Left kidney (tissue), 8 donors: ENCODE measurements around the gene MUTYH. TPM values are rescaled to one million over a fixed set of nuclear protein-coding genes. Genes with fewer than 3 reads are reported as not detected.
"Not testable (repeated sequence)": the region's sequence is repeated elsewhere in the genome, so short reads cannot be mapped to it uniquely, and the experiment has no call there.

Experiments
- DNase-seq: peaks from one replicate; pipeline ENCODE4 v3.0.0-alpha.2; 2013
- long read RNA-seq, 8 donors: transcript quantifications; one replicate each; lab custom pipeline, GENCODE V29; 2026
- polyA plus RNA-seq: library from polyadenylated mRNA; unstranded; fragments of 120-200 nt; gene quantifications from one replicate; pipeline ENCODE4 v1.2.1, GENCODE V29; 2013; ENCODE audit not compliant: insufficient read length

The MUTYH gene
- 34.1 TPM for polyA plus RNA-seq
- long read RNA-seq, donor 1, partial matches to known transcripts = 0 of 4 reads
- long read RNA-seq, donor 1, other reads (novel, unspliced or antisense) = 0 of 4 reads
- long read RNA-seq, donor 2, partial matches to known transcripts = 0 of 3 reads
- long read RNA-seq, donor 2, other reads (novel, unspliced or antisense) = 0 of 3 reads
- long read RNA-seq, donor 3, partial matches to known transcripts = 0 of 3 reads
- long read RNA-seq, donor 3, other reads (novel, unspliced or antisense) = 0 of 3 reads
- long read RNA-seq, donor 4 = 0 reads
- long read RNA-seq, donor 5, partial matches to known transcripts = 0 of 11 reads
- long read RNA-seq, donor 5, other reads (novel, unspliced or antisense) = 0 of 11 reads
- long read RNA-seq, donor 6, partial matches to known transcripts = 0 of 4 reads
- long read RNA-seq, donor 6, other reads (novel, unspliced or antisense) = 0 of 4 reads
- long read RNA-seq, donor 7, partial matches to known transcripts = 0 of 1 reads
- long read RNA-seq, donor 7, other reads (novel, unspliced or antisense) = 0 of 1 reads
- long read RNA-seq, donor 8 = 0 reads

- peak; percentile 87 for DNase-seq
Measured at GRCh38 chr1:45339789-45340558, at the start of gene MUTYH, which contains the start of gene TOE1. Gene MUTYH (minus strand): TSS chr1:45340440. CDS start chr1:45334505, 5,935 bp downstream. Gene TOE1 (plus strand): TSS chr1:45340170. CDS start chr1:45340253, 83 bp downstream.

- no peak for DNase-seq
Measured at GRCh38 chr1:45386219-45386618, 46.0 kb upstream of the MUTYH start.

DNA sequence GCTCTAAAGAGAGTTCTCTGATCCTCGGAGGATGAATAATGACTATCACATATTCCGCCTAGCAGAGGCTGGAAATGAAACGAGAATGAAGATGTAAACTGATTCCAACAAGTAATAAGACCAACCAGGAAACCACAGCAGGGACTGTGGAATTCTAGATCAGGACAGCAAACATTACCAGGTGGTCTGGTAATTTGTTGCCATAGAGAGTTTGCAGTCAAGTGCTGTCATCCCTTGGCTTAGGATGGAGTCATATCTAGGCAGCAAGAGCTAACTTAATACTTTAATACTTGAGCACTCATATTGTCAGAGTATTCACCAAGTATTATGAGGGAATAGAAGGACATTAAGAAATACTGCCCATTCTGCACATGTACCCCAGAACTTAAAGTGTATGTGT, 45.1 kb upstream of the MUTYH start:
- no peak for DNase-seq

GRCh38 chr1:45384213-45384612, 44.0 kb upstream of the MUTYH start:
- DNase-seq = not testable (repeated sequence)

- no peak for DNase-seq
Measured at GRCh38 chr1:45383191-45383590, 43.0 kb upstream of the MUTYH start.

DNA sequence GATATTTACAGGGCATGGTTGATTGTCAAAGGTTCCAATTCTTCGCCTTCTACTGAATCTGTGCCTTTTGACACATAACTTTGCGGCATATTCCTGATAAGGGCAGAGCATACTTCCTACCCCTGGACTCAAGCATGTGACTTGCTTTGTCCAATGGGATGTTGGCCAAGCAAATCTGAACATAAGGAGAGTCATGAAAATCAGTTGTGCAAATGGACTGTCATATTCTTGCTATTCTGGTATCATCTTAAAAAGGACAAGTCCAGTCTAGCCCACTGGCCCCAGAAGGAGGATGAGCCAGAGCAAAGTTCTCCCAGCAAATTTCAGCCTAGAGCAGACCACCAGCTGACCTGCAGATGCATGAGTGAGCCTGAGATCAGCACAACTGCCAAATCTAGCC, 41.0 kb upstream of the MUTYH start:
- DNase-seq = no peak

DNA sequence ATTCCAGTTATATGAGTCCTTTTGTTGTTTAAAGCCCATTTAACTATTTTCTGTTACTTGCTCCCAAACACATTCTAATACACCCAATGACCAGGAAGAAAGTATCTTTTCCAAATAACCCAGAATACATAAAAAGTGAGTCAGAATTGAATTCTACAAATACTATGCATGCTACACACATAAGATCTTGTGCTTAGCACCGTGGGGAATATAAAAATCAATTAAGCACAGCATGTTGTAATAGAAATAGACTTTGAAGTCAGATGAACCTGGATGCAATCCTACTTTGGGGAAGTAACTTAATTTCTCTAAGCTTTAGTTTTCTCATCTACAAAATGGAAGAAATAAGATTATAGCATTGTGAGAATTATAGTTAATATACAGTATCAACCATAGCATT, 40.5 kb upstream of the MUTYH start:
- no peak for DNase-seq

- DNase-seq = no peak
Measured at GRCh38 chr1:45380125-45380524, 39.9 kb upstream of the MUTYH start.

DNA sequence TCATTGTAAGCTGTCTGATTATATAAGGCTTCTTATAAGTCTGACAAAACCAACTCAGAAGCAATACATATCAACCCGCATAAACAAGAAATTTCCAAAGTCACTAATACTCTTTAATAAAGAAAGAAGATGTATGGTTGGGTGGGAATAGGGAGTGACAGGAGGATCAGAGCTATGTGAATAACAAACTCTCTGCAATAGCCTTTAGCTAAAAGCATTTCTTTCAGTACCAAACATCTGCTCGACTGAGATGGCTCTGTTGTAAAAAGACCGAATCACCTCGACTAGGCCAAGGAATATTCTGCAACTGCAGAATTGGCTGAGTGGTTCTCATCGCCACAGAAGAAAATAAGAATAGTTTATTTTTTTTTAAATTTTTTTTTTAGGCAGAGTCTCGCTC, 39.3 kb upstream of the MUTYH start:
- DNase-seq = no peak

- DNase-seq = no peak
Measured at GRCh38 chr1:45378184-45378583, 37.9 kb upstream of the MUTYH start.

- DNase-seq = no peak
Measured at GRCh38 chr1:45375104-45376090, 35.2 kb upstream of the MUTYH start.

- no peak for DNase-seq
Measured at GRCh38 chr1:45373573-45373972, 33.3 kb upstream of the MUTYH start.

- no peak for DNase-seq
Measured at GRCh38 chr1:45370575-45370974, 30.3 kb upstream of the MUTYH start.

DNA sequence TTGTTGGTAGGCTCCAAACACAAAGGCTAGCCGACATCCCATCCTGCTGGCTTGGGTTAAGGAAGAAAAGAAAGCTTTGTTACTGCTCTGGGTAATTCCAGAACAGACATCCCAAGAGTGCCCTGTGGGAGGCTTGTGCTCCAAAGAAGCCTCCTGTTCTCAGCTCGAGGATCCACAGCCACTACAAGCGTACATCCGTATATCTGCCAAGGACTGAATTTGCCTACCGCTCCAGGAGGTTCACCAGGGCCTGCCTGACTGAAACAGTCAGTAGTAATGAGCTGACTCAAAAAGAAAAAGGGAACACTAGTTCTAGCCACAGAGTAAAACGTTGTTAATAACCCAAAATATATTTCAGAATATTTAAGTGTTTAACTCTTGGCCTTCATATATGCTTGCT, 24.8 kb upstream of the MUTYH start:
- no peak for DNase-seq

DNA sequence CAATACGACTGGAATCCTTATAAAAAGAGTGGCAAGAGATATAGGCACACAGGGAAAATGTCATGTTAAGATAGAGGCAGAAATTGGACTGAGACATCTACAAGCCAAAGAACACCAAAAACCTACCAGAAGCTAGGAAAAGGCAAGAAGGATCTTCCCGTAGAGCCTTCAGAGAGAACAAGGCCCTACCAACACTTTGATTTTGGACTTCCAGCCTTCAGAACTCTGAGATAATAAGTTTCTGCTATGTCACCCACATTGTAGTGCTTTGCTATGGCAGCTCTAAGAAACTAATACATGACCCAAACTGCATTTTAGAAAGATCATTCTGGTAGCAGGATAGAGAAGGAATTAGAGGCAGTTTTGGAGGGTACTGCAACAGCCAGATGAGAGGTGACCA, 24.1 kb upstream of the MUTYH start:
- DNase-seq = no peak

DNA sequence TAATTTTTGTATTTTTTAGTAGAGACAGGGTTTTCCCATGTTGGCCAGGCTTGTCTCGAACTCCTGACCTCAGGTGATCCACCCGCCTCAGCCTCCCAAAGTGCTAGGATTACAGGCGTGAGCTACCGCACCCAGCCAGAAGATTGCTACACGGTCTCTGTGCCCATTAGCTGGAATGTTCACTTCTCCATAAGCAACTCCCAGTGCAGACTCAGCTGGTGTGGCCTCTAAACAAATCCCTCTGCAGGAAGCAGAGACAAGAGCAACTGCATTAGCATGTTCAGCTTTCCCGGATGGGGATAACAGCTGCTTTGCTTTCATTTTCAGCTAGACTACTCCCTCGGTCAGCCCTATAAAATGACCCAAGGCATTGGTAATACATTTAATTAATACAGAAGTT, 20.7 kb upstream of the MUTYH start:
- not testable (repeated sequence) for DNase-seq

DNA sequence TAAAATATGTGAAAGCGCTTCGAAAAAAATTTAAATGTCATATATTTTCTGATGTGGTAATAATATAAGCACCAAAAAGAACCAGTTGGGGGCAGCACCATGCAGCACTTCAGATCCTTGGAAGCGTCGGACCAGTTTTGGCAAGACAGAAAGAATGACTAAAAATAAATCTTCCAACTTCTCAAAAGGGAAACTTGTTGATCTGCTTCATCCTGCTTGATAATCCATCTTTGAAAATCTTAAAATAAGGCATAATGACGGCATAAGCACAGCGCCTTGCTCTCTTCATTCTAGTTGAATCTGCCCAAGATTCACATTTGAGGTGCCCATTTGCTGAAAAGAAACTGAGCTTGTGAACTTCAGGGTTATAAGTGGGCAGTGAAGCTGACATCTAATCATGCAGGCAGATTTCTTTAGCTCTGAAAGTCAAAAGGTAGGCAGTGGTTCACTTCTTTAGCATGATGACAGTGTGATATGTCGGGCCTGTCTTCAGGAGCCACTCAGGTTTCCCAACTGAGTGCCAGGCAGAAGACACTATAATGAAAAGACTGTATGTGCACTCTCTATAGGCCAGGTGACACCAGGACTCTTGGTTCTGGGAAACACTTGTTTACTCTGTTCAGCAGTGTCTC, 19.8 kb upstream of the MUTYH start:
- peak; percentile 58 for DNase-seq

DNA sequence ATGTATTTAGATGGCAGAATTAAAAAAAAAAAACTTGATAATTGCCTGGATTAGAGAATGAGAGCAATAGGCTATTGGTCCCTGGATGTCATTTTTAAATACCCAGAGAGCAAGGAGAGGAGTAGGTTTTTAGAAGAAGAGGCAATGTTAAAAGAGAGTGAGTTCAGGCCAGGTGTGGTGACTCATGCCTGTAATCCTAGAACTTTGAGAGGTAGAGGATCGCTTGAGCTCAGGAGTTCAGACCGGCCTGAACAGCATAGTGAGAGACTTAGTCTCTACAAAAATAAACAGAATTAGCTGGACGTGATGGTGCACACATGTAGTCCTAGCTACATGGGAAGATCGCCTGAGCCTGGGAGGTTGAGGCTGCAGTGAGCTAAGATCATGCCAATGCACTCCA, 15.9 kb upstream of the MUTYH start:
- DNase-seq = no peak

GRCh38 chr1:45355683-45356082, 15.4 kb upstream of the MUTYH start:
- no peak for DNase-seq

- no peak for DNase-seq
Measured at GRCh38 chr1:45354838-45355237, 14.6 kb upstream of the MUTYH start.

GRCh38 chr1:45353685-45354084, 13.4 kb upstream of the MUTYH start:
- no peak for DNase-seq
